Smooth muscle cell of the umbilical artery (primary cell): Measurements from ENCODE around the gene FANCI. TPM values are rescaled to one million over a fixed set of nuclear protein-coding genes. Genes with fewer than 3 reads are reported as not detected.

Source experiments
- total RNA-seq: library from RNA; depleted of rRNA; stranded (reverse); fragments of >200 nt; gene quantifications from 2 replicates; pipeline ENCODE4 v1.2.3, GENCODE V29; 2014

FANCI gene
- 5.3 and 25.3 TPM in 2 replicates for total RNA-seq

DNA sequence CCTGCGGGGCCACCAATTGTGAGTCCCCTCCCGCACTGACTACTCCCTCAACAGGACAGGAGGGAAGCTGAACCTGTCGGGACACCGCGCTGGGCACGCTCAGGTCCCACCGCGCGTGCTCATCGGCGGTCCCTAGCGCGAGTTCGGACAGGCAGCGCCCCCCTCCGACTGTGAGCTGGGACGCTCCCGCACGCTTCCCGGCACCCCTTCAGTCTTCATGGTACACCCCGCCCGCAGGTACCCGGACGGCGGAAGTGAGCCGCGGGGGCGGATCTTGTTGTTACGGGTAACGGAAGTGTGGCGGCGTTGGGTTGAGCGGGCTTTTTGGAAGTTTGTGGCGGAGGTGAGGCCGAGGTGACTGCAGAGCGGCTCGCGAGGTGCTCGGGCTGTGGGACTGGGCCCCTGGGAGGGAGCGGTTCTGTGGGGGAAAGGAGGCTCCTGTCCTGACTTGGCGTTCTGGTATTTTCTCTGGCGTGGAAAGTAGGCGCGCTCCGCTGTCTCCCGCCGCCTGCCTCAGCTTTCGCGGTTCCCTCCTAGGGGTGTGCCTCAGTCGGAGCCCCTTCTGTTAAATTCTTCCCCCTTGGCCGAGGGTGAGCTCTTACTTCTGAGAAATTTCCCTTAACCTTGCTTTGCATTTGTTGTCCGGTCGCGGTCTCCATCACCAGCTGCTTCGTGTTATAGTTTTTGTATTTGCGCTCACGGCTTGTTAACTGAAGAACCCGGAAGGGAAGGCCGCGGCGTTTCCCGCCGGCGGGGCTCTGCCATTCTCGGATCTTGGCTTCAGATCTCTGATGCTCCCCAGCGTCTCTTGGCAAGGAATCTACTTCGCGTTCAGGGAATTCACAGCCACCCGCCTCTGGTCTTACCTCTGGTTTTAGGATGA is at the start of gene FANCI:
Gene FANCI (plus strand): TSS at position 289 of the 883 bp plus-strand sequence. CDS start 3,669 bp downstream, outside the sequence.

DNA sequence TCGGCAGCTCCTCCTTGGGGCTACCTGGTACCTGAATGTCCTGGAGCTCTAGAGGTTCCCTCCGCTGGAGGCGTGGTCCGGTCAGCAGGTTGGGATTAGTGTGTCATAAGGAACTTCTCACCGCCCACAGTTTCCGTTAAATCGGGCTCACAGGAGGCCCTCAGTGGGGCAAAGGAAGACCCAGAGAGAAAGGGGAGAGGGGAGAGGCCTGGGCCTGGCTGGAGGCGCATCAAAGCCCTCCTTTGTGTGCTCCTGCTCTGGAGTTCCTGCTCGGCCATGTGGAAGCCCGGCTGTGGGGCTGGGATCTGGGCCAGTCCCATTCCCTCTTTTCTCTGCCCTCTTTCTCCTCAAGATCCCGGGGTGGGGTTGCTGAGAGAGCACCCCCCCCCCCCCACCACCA is 22.2 kb upstream of the FANCI start, which contains the start of gene RLBP1:
Gene RLBP1 (minus strand): TSS at position 37 of the 400 bp plus-strand sequence. CDS start 2,604 bp downstream, outside the sequence.

DNA sequence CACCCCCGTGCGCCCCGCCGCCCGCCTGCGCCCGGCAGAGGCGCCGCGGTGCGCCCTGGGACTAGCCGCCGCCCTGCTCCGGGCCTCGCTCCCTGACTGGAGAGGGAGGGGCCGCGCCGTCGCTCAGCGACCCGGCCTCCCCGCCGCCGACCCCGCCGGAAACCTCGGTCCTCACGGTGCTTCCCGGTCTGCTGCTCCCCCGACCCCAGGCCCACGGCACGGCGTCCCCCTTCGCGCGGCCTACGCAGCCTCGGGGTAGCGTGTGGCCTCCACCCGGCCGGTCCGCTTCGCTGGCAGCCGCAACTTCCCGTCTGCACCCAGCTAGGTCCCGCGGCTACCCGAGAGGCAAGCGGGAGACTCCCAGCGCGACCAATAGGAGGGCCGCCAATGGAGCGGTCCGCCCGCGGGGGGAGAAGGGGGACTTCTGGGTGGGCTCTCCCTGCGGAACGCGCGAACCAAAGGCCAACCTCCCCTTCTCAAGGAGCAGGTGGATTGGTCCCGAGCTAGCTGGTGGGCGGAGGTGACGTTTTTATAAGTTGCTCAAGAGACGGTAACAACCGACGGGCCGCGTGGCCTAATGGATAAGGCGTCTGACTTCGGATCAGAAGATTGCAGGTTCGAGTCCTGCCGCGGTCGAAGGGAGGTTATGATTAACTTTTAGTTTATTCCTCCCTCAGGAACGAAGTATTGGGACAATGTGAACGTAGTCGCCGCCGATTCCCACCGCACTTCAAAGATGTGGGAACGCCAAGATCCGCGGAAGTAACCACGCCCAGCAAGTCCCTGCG is 90.9 kb downstream of the FANCI start, which contains the start of gene POLG:
Gene POLG (minus strand): TSS at position 315 of the 788 bp plus-strand sequence. CDS start 1,070 bp downstream, outside the sequence.

Other genes with a start within 250 kb of the FANCI start
- gene ABHD2, start 155.5 kb upstream of the FANCI start, total RNA-seq, result 25.8 and 76.3 TPM in 2 replicates
- gene RLBP1, start 22.4 kb upstream of the FANCI start, total RNA-seq, result not detected in 2 replicates
- 82.8 and 100.0 TPM in 2 replicates for gene POLG, start 90.8 kb downstream of the FANCI start, total RNA-seq